Measurements from ENCODE around the gene LSM7. TPM values are rescaled to one million over a fixed set of nuclear protein-coding genes. Genes with fewer than 3 reads are reported as not detected.

Gene LSM7
- total and polyA plus RNA-seq, 2 of the 13 experiments (the other 11 are each of a cell fraction or from before 2014, with no cell fraction given) = 140 to 205 TPM

DNA sequence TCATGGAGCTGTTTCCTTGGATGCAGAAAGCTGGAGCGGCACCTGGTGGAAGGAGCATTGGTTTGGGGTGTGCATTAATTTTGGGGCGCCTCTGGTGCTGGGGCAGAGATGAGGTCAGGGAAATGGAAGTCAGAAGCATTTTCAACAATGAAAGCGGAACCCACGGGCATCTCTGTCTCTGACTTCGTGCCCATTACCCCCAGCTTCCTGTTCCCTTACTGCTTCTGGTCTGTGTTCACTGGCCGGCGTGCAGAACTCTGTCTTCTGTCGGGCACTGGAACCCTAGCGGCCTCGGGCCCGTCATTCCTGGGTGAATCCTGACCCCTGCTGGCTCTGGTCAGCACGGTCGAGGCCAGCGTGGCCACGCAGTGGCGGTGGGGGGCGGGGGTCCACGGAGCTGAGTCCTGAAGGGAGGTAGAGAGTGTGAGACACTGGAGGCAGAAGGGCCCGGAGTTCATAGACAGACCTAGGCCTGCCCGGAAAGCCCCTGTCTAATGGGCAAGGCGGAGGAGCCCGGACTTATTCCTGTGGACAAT, 12.5 kb downstream of the LSM7 start (continued):
- TF ChIP-seq, protein P1, sequence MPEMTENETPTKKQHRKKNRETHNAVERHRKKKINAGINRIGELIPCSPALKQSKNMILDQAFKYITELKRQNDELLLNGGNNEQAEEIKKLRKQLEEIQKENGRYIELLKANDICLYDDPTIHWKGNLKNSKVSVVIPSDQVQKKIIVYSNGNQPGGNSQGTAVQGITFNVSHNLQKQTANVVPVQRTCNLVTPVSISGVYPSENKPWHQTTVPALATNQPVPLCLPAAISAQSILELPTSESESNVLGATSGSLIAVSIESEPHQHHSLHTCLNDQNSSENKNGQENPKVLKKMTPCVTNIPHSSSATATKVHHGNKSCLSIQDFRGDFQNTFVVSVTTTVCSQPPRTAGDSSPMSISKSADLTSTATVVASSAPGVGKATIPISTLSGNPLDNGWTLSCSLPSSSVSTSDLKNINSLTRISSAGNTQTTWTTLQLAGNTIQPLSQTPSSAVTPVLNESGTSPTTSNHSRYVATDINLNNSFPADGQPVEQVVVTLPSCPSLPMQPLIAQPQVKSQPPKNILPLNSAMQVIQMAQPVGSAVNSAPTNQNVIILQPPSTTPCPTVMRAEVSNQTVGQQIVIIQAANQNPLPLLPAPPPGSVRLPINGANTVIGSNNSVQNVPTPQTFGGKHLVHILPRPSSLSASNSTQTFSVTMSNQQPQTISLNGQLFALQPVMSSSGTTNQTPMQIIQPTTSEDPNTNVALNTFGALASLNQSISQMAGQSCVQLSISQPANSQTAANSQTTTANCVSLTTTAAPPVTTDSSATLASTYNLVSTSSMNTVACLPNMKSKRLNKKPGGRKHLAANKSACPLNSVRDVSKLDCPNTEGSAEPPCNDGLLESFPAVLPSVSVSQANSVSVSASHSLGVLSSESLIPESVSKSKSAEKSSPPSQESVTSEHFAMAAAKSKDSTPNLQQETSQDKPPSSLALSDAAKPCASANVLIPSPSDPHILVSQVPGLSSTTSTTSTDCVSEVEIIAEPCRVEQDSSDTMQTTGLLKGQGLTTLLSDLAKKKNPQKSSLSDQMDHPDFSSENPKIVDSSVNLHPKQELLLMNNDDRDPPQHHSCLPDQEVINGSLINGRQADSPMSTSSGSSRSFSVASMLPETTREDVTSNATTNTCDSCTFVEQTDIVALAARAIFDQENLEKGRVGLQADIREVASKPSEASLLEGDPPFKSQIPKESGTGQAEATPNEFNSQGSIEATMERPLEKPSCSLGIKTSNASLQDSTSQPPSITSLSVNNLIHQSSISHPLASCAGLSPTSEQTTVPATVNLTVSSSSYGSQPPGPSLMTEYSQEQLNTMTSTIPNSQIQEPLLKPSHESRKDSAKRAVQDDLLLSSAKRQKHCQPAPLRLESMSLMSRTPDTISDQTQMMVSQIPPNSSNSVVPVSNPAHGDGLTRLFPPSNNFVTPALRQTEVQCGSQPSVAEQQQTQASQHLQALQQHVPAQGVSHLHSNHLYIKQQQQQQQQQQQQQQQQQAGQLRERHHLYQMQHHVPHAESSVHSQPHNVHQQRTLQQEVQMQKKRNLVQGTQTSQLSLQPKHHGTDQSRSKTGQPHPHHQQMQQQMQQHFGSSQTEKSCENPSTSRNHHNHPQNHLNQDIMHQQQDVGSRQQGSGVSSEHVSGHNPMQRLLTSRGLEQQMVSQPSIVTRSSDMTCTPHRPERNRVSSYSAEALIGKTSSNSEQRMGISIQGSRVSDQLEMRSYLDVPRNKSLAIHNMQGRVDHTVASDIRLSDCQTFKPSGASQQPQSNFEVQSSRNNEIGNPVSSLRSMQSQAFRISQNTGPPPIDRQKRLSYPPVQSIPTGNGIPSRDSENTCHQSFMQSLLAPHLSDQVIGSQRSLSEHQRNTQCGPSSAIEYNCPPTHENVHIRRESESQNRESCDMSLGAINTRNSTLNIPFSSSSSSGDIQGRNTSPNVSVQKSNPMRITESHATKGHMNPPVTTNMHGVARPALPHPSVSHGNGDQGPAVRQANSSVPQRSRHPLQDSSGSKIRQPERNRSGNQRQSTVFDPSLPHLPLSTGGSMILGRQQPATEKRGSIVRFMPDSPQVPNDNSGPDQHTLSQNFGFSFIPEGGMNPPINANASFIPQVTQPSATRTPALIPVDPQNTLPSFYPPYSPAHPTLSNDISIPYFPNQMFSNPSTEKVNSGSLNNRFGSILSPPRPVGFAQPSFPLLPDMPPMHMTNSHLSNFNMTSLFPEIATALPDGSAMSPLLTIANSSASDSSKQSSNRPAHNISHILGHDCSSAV (CRISPR knock-in tag; IDR thresholded peaks at IDR 0.05; ENCODE audit: borderline replicate concordance) = no peak
- TF ChIP-seq, protein P2, sequence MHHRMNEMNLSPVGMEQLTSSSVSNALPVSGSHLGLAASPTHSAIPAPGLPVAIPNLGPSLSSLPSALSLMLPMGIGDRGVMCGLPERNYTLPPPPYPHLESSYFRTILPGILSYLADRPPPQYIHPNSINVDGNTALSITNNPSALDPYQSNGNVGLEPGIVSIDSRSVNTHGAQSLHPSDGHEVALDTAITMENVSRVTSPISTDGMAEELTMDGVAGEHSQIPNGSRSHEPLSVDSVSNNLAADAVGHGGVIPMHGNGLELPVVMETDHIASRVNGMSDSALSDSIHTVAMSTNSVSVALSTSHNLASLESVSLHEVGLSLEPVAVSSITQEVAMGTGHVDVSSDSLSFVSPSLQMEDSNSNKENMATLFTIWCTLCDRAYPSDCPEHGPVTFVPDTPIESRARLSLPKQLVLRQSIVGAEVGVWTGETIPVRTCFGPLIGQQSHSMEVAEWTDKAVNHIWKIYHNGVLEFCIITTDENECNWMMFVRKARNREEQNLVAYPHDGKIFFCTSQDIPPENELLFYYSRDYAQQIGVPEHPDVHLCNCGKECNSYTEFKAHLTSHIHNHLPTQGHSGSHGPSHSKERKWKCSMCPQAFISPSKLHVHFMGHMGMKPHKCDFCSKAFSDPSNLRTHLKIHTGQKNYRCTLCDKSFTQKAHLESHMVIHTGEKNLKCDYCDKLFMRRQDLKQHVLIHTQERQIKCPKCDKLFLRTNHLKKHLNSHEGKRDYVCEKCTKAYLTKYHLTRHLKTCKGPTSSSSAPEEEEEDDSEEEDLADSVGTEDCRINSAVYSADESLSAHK (CRISPR knock-in tag; IDR thresholded peaks at IDR 0.05; ENCODE audit: borderline replicate concordance) = no peak
- TF ChIP-seq ELF3 (CRISPR knock-in tag; IDR thresholded peaks at IDR 0.05) (peak; percentile 55; the same call in 1 of the 2 replicates), SMAD3 (CRISPR knock-in tag; IDR thresholded peaks at IDR 0.05) (no peak), ZUFSP (CRISPR knock-in tag; IDR thresholded peaks at IDR 0.05; ENCODE audit: borderline replicate concordance) (no peak), NRL (CRISPR knock-in tag; IDR thresholded peaks at IDR 0.05; ENCODE audit: borderline replicate concordance) (peak; percentile 73; the same call in 1 of the 2 replicates), HOXA9 (CRISPR knock-in tag; IDR thresholded peaks at IDR 0.05; ENCODE audit: borderline replicate concordance) (no peak), SCMH1 (CRISPR knock-in tag; IDR thresholded peaks at IDR 0.05; ENCODE audit: borderline replicate concordance) (no peak), MYNN (CRISPR knock-in tag; IDR thresholded peaks at IDR 0.05; ENCODE audit: low read depth) (no peak), SALL2 (CRISPR knock-in tag; IDR thresholded peaks at IDR 0.05) (no peak), RARA (CRISPR knock-in tag; IDR thresholded peaks at IDR 0.05) (no peak), BORCS8-MEF2B (CRISPR knock-in tag; IDR thresholded peaks at IDR 0.05) (peak; percentile 74), ZNF740 (CRISPR knock-in tag; IDR thresholded peaks at IDR 0.05) (no peak), CHCHD3 (CRISPR knock-in tag; IDR thresholded peaks at IDR 0.05) (no peak), ZNF331 (CRISPR knock-in tag; IDR thresholded peaks at IDR 0.05) (peak; percentile 78), ZNF616 (CRISPR knock-in tag; IDR thresholded peaks at IDR 0.05; ENCODE audit: low read depth) (no peak), ZSCAN25 (CRISPR knock-in tag; IDR thresholded peaks at IDR 0.05) (peak; percentile 65; the same call in 1 of the 2 replicates), ZNF207 (IDR thresholded peaks at IDR 0.05; ENCODE audit: borderline replicate concordance) (no peak)

Data from HepG2 (cell line).